ENCODE data around the gene ASPRV1.
"Not testable (repeated sequence)": the region's sequence is repeated elsewhere in the genome, so short reads cannot be mapped to it uniquely, and the experiment has no call there.

ASPRV1 gene

DNA sequence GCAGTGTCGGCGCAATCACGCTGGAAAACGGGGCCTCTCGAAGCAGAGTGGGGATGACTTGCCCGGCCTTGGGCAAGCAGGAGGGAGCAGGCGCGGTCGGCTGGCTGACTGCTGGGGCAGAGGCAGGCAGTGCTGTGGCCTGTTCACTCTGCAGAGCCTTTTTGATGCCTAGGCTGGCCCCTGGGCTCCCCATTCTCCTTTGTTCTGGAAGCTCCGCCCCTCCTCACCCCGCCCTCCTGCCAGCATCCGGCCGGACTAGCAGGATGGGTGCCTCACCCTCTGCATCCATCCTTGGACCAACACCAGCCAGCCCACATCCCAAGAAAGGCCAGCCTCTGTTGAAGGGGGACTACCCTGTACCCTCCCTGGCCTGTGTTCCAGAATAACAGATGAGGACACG lies at the start of gene ASPRV1:
Gene ASPRV1, minus strand, starts transcription at position 136 of the 400 bp plus-strand sequence. CDS start 195 bp downstream, outside the sequence.
- DNase-seq: no peak

DNA sequence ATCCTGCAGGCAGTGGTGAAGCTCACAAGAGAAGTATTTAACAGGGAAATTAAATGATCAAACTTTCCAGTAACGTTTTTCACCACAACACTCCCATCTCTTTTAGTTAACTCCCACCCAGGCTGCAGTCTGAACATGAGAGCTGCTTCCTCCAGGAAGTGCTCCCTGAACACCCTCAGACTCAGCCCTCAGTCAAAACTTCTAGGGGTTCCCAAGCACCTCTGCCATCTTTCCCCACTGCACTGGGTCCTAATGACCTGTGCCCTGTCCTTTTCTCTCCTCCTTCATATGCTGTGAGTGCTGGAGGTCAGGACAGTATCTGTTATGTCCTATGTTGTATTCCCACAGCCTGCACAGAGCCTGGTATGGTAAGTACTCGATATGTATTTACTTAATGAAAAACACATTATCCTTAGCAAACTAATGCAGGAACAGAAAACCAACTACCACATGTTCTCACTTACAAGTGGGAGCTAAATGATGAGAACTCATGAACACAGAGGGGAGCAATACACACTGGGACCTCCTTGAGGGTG lies 49.2 kb upstream of the ASPRV1 start:
- DNase-seq: no peak

DNA sequence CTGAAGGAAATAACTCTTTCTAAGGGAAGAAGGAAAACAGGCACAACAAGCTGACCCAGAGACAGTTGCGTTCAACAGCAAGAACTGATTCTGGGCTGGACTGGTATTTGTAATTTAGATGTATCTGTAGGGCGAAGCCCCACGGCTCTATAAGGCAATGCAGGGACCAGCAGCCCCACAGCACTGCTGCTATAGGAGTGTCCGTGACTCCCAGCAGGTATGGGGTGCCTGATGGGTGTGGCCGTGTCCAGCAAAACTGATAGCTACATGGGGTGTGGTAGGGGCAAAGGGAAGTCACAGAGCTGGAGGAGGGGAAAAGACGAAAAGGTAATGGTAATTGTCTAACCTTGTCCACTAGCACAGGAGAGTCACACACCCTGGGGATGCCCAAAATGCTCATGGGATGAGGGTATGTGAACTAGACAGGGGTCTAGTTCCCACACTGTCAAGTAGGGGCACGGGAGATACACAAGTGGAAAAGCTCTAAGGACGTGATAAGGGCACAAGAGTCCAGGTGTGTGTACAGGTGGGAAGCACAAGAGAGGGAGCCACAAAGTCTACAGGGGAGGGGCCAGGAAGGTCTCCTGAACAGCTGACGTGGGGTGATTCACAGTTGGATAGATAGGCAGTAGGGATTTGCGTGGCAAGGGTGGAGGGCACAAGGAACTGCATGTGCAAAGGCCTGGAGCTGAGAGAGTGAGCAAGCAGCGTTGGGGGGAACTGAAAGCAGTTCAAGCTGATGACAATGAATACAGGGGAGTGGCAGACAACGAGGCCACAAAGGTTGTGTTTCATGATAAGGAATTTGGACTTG lies 48.5 kb upstream of the ASPRV1 start:
- peak; percentile 91 for DNase-seq

DNA sequence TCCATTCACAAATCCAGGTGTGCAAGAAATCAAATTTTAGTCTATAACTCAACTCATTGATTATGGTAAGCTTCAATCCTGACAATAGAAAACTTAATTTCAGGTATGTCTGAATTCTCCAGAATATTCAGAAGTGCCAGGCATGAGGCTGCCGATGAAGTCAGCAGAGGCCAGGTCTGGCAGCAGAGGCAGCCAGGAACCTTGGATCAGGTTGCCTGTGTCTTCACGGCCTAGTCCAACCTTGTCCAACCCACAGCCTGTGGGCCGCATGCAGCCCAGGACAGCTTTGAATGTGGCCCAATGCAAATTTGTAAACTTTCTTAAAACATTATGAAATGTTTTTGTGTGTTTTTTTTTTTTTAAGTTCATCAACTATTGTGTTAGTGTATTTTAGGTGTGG lies 46.9 kb upstream of the ASPRV1 start:
- no peak for DNase-seq

DNA sequence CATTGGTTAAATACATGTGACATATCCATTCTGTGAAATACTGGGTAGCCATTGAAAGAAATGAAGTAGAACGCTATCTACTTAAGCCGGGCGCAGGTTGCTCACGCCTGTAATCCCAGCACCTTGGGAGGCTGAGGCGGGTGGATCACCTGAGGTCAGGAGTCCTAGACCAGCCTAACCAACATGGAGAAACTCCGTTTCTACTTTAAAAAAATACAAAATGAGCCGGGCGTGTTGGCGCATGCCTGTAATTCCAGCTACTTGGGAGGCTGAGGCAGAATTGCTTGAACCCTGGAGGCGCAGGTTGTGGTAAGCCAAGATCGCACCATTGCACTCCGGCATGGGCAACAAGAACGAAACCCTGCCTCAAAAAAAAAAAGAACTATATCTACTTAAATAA lies 45.7 kb upstream of the ASPRV1 start:
- DNase-seq: no peak

DNA sequence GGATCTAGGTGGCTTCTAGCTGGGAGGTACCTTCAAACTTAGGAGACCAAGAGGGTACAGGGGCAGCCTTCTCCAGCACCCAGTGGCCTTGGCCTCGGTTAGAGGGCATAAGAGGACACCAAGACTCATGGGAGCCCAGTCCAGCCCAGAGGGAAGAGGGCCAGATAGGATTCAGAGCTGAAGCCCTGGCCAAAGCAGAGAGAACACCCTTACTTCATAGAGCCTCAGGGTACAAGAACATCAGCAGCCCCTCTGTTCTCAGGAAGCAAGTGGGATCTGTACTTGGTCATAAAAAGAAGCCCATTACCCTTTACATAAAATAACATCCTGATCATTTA lies 45.0 kb upstream of the ASPRV1 start:
- DNase-seq: no peak

DNA sequence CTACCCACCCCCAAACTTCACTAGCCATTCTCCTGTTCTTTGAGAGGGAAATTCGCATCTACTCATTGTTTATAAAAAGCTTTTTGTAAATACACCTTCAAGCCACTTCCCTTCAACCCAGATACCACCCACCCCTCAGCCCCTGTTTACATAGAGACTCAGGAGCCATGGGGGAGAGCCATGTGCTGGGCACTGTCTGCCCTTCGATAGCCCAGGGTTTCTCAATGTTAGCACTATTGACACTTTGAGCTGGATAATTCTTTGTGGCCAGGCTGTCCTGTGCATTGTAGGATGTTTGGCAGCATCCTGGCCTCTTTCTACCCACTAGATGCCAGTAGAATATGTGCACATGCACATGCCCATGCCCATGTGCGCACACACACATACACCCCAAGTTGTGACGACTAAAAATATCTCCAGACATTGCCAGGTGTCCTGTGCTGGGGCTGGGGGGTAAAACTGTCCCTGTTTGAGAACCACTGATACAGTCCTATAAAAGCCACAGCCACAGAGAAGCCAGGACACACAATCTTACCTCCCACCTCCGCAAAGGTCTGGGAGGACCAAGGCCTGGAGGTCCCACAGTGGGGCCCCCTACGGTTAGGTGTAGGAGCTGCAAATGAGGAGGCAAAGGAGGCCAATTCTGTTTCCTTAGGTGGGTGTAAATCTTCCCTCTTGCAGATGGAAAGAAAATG lies 44.5 kb upstream of the ASPRV1 start:
- DNase-seq: no peak

DNA sequence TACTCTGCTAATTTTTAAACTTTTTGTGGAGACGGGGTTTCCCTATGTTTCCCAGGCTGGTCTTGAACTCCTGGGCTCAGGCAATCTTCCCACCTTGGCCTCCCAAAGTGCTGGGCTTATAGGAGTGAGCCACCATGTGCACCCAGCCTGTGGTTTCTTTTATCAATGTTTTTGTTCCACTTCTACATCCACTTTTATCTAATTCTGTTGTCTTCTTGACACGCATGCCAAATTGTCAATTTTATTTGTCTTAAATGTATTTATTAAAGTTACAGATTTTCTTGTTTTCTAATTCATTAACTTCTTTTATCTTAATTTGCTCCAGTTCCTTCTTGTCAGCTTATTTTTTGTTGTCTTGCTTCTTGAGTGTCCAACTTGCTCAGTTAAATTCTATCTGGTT lies 43.8 kb upstream of the ASPRV1 start:
- DNase-seq: no peak

DNA sequence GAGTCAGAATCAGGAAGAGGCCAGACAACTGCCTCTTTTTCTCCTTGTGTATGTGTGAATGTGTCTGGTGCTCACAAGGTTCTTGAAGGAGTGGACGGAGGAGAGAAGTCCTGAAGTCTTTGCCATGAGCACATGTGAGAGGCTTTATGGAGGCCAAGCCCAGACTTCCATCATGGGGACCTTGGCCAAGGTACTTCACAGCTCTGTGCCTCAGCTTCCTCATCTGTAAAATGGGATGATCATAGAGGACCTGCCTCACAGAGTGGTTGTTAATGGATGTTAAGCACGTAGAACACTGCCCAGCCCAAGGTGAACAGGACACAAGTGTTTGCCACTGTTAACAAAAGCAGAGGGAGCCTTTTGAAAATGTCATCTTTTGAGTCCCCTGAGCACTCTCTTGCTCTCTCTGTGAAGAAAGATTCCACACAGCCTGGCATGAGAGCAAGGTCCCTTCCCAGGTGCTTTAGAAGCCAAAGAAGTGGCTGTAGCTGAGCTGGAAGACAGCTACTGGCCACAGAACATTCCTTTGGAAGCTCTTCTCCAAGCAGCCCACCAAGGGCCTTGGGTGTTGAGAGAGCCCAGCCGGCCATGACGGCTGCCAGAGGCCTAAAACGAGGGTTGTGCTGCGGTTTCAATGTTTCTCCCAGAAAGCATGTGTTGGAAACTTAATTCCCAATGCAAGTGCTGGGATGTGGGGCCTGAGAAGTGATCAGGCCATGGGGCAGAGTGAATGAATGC lies 41.8 kb upstream of the ASPRV1 start:
- no peak for DNase-seq

DNA sequence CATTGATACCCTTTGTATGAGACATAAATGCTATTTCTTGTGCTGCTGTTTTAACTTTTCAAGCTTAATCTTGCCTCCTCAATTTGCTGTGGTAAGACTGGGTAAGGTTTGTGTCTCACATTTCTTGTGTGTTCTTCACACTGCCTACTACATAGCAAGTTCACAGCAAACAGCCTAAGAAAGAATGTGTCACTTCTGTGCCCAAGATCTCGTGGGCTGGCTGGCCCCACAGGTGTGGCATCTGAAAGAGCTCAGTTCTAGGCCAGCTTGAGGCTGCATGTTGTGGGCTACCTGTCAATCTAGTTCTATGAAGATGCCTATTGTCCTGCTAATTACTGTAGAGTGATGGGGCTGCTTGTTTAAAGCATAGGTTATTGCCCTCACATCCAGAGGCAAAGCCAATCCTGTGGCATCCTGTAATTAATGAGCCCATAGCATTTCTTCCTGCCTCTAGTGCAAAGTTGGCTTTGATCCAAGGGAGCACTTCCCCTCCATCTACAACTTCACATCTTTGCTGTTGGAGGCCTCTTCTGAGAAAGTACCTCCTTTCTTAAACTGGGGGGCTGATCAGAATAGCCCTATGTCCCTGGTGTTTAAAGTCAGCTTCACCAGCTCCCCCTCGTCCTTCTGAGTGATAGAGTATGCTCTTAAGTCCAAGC lies 40.9 kb upstream of the ASPRV1 start:
- peak; percentile 47 for DNase-seq

DNA sequence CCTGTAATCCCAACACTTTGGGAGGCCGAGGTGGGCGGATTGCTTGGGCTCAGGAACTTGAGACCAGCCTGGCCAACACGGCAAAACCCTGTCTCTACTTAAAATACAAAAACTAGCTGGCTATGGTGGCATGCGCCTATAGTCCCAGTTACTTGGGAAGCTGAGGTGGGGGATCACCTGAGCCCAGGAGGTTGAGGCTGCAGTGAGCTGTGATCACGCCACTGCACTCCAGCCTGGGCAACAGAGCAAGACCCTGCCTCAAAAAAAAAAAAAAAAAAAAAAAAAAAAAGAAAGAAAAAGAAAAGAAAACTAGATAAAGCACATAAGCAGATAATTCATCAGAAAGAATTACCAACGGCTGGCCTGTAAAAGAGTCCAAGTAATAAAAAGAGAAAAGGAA lies 39.1 kb upstream of the ASPRV1 start:
- not testable (repeated sequence) for DNase-seq

DNA sequence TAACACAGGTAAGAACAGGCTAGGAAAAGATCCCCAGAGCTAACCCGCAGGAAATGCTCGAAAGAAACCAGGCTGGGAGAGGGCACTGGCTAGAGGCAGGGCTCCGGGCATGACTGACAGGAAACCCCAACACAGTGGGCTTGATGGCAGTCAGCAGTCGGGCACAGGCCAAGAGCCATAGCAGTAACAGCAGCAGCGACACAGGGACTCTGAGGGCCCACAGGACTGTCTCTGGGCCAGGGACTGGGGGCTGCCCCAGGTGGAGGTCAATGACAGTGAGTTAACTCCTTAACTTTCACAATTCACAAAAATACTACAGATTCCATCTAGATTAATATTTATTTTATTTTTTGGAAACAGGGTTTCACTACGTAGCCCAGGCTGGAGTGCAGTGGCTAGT lies 37.3 kb upstream of the ASPRV1 start:
- DNase-seq: no peak

DNA sequence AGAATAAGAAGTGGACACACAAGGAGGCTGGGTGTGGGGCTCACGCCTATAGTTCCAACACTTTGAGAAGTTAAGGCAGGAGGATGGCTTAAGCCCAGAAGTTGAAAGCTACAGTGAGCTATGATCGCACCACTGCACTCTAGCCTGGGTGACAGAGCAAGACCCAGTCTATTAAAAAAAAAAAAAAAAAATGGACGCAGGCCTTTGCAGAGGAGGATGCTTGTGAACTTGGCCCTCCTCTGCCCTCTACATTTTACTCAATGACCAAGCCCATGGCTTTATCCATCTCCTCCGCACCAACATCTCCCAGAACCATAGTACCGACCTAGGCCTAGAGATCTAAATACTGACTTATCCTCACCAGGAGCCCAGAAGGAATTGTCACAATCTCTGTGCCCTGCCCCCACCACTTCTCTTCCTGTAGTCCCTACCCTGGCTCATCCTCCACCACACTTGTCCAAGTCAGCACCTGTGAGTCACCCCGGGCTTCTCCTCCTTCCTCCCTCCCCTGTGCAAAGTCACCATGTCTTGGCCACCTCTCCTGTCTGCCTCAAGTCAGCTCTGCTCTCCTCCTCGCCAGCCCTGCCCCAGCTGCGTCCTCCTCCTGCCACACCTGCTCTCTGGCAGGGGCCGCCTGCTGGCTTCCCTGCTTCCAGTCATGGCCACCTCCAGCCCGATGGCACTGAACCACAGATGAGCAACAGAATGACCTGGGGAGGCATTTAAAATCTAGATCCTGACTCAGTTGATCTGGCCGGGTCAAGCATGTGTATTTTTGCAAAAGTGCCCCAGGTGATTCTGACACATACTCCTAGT lies 35.8 kb upstream of the ASPRV1 start:
- peak; percentile 73 for DNase-seq

DNA sequence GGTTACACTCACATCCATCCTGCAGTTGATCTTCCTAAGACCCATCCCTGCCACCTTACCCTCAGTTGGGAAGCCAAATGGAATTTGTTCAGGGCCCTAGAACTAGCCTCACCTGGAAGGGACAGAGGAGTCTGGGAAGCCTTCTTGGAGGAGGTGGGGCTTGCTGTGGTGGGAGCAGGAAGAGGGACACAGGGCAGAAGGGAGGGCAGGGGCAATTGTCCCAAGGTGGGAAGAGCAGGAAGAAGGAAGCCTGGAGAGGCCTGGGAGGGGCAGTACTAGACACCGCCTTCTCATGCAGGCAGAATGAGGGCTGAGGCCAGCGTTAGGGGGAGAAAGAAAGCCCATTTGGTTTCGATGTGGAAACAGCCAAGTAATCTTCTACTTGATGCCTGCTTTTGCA lies 34.1 kb upstream of the ASPRV1 start:
- DNase-seq: no peak

DNA sequence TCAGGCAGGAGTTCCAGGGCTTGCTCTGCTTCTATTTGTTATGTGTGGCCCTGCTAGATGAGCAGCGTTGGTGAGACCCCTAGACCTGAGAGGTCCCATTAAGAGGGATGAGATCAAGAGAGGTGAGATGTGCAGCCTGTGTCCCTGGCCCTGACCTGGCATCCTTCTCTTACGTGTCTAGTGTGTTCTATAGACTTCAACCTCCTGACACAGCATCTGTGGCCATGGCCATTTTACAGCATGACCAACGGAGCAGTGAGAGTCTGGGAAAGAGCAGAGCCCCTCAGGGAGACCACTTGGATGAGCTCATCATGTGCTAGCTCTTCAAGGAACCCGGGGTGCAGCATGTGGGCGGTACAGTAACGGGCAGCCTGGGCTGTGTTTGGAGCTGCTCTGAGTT lies 32.7 kb upstream of the ASPRV1 start:
- no peak for DNase-seq

DNA sequence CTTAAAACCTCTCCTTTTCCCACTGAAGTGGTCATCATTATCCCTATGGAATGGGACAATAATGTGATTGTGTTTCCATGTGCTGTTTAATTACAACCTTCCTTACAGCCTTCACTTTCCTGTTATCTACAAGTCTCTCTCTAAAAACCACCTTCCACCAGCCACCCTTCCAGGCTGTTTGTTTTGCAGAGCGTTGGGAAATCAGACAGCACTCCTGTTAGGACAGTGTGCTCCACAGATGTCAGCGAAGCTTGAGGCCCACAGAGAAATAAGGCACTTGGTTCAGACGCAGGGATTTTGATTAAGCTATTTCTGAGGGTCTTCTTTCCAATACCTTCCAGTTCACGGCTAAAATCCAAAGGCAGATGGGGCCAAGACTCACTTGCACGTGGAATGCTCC lies 32.3 kb upstream of the ASPRV1 start:
- DNase-seq: no peak

DNA sequence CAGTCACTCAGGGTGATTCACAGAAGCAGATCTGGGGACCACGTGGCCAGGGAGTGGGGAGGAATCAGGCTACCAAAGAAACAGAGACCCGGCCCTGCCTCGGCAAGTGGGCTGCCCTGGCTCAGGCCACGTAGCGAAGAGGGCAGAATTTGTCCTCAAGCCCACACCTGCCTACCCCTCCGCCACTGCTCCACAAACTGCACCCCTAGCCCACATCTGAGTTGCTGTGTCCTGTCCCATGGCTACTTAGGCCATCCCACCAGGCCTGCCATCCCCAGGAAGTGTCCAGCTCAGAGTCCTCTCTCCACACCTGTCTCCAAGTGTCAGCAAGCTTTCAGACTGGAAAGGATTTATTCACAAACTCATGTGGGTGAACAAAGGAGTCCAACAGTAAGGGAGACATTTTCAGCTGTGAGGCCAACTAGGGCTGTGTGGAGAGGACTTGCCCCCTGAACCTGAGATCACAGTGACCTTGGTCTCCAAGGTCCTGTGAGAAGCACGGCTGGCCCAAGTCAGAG lies 31.7 kb upstream of the ASPRV1 start:
- no peak for DNase-seq

DNA sequence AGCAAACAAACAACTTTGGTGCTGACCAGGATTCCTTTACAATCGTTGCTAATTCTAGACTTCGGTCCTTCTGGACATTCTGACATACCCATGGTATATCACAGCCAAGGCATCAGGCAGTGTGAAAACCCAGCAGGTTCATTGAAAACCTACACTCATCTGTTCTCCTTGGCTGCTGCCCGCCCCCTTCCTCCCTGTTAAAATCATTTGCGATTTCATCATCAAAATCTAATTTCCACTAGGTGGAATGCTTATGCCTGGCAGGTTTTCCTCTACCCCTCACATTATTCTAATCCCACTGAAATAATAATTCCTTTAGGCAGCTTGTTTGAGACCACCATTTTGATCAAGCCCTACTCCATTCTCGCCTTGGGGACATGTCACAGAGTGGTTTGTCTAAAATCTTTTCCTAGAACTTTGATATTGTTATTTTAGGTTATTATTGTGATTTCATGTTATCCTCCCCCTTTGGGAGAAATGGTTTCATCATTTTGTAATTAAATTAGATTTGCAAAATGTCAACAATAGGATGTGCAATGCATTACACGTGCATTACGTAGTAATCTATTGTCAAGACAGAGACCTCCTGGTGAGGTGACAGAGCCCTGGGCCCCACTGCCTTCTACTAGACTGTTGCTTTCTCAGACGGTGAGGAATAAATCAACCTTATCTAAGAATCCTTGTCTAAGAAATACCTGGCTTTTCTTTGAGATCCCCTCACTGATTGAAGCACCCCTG lies 31.0 kb upstream of the ASPRV1 start:
- DNase-seq: no peak

DNA sequence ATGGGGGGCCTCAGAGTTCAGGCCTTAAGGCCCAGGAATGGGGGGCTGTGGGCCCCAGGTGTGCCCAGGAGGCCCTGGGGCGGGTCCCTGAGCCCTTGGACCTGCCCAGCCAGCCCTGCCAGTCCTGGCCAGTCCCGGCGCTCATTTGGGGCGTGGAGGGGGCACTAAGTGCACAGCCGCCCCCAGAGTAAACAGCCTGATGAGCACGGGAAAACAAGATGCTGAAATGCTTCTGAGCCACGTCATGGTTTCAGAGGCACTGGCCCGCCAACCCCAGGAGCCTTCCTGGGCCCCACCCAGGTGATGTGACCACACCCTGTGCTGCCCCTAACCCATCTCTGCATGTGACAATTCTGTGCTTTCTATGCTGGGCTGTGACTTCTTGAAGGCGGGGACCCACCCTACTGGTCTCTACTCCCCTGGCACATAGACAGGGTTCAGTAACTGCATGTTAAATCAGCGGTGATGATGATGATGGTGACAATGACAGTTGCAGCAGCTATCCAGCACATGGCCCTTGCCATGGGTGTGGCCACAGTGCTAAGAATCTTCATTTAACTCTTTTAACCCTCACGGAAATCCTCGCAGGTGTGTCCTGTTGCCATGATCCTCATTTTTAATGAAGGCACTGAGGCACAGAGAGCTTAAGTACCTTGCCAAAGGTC lies 28.1 kb upstream of the ASPRV1 start:
- no peak for DNase-seq

DNA sequence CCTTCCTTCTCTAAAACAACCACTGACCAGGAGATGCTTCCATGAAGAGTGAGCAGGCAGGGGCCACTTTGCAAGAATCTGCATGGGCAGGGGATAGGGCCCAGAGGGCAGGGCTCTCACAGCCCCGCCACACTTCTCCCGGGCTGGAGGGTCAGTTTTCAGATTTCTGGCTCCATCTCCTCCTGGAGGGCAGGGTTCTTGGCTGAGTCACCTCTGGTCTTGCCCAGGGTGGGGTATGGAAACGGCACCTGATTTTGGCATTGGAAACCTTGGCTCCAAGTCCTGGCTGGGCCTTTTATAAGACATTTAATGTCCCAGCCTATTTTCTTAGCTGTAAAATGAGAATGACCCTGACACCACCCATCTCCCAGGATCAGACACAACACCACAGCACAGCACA lies 27.6 kb upstream of the ASPRV1 start:
- no peak for DNase-seq

Measured in inflammatory macrophage treated with lipopolysaccharide for 4 hours (primary cell).